GM18505 (cell line): ENCODE measurements around the gene PELO.
A peak's percentile ranks its signal among the peaks of the same experiment; 100 is the strongest.

Experiments used
- ATAC-seq: cut with Tn5 transposase; IDR thresholded peaks from one replicate; pipeline ENCODE4 v1.9.1; 2021; ENCODE audit not compliant: unreplicated experiment
- POLR2A ChIP-seq: IDR thresholded peaks from 4 replicates; pipeline ENCODE4 v1.6.1; 2011; ENCODE audit warnings: borderline replicate concordance; ENCODE audit not compliant: insufficient read depth, insufficient read length; ENCODE audit errors: extremely low read depth

PELO gene

DNA sequence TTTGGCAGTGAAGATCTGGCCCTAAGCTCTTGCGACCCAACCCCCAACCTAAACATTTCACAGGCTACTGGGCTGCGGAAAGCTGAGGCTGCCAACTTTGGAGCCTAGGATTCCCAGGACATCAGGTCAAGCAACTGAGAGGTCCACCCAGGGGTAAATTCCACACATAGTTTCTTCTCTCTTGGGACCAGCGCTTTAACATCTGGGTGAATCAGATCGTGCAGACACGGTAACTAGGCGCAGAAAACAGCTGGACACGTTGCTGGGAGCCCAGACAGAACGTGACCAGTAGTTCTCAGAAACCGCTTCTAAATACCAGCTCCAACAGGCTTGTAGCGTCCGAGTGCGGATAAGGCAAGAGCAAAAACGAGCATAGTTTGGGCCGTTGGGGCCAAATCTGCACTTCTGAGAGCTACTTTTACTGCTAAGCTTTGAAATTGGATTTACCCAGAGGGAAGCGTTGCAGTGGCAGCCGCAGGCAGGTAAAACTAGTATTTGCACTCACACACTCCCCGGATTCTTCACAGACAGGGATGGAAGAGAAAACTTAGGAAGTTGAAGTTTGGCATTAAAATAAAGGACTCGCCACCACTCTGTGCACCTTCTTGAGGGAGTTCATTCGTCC lies 11.8 kb downstream of the PELO start:
- peak; percentile 20 for ATAC-seq

DNA sequence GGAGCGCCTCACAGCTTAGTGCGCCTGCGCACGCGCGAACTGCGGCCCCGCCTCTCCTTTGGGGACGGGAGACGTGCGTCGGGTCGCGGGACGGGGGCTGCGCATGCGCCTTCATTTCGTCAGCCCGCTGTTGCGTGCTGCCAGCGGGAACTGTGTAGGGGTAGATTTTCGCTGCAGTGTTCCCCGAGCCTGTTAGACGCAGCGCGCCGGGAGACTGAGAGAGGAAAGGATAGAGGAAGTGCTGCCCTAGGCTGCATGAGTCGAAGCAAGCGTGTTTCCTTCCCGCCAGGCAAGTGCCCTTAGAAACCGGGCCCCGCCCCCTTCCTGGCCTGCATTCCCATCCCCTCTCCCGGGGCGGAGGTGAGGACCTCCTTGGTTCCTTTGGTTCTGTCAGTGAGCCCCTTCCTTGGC lies 12.3 kb downstream of the PELO start:
- peak; percentile 86 for ATAC-seq

More for the DNA sequence above, 11.8 kb downstream of the PELO start:
- no peak for TF ChIP-seq POLR2A

DNA sequence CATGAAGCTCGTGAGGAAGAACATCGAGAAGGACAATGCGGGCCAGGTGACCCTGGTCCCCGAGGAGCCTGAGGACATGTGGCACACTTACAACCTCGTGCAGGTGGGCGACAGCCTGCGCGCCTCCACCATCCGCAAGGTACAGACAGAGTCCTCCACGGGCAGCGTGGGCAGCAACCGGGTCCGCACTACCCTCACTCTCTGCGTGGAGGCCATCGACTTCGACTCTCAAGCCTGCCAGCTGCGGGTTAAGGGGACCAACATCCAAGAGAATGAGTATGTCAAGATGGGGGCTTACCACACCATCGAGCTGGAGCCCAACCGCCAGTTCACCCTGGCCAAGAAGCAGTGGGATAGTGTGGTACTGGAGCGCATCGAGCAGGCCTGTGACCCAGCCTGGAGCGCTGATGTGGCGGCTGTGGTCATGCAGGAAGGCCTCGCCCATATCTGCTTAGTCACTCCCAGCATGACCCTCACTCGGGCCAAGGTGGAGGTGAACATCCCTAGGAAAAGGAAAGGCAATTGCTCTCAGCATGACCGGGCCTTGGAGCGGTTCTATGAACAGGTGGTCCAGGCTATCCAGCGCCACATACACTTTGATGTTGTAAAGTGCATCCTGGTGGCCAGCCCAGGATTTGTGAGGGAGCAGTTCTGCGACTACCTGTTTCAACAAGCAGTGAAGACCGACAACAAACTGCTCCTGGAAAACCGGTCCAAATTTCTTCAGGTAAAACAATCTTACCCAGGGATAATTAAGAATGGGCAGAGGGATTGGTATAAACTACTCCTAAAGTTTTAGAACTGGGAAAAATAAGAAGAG lies 12.9 kb downstream of the PELO start:
- no peak for TF ChIP-seq POLR2A
- peak; percentile 40 for ATAC-seq

More for the DNA sequence above, 12.3 kb downstream of the PELO start:
- peak; percentile 80 for TF ChIP-seq POLR2A

DNA sequence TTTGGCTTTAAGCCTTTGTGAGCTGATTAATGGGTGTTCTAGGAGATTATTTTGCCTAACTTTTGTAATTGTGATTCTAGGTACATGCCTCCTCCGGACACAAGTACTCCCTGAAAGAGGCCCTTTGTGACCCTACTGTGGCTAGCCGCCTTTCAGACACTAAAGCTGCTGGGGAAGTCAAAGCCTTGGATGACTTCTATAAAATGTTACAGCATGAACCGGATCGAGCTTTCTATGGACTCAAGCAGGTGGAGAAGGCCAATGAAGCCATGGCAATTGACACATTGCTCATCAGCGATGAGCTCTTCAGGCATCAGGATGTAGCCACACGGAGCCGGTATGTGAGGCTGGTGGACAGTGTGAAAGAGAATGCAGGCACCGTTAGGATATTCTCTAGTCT lies 13.6 kb downstream of the PELO start:
- no peak for TF ChIP-seq POLR2A

DNA sequence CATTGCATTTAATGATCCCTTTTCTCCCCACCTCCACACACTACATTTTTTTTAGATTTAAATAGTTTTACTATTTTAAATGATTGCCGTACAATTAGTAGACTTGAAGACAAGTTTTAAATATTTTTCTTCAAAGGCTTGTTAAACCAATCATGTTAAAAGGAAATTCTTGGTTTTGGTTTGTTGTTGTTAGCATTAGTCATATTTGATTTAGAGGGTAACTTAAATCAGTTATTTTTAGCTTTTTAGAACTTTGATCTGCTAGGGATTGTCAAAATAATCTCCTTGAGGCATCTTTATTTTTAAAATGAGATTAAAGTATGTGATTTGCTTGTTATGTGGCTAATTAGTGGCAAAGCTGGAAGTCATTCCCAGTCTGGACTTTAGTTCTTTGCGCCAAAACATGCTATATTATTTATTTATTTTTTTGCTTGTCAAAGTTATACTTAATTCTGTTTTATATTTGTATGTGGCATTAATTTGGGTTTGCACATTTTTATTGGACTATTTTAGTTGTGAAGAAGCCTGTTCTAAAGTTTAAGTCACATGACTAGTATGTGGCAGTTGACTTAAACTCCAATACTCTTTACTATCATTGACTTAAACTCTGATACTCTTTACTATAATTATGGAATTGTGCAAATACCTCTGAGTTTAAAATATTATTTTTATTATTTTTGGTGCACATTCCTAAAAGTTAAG lies 14.7 kb downstream of the PELO start:
- no peak for ATAC-seq
- no peak for TF ChIP-seq POLR2A

More for the DNA sequence above, 13.6 kb downstream of the PELO start:
- ATAC-seq, result no peak

DNA sequence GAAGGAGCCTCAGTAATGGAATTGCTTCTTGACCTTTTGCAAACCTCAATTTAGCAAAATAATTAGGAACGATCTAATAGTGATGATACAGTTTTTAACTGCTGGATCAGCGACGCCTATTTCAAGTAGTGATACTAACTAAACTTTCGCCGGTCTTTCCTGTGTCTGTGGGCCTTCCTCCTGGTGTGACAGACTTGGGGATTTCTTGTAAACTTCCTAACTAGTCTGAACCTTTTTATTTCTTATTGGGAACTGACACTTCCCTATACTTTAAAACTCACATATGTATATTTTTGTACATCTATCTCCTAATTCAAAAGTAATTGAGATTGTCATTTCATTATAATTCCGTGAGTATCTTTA lies 15.2 kb downstream of the PELO start:
- no peak for ATAC-seq
- no peak for TF ChIP-seq POLR2A

DNA sequence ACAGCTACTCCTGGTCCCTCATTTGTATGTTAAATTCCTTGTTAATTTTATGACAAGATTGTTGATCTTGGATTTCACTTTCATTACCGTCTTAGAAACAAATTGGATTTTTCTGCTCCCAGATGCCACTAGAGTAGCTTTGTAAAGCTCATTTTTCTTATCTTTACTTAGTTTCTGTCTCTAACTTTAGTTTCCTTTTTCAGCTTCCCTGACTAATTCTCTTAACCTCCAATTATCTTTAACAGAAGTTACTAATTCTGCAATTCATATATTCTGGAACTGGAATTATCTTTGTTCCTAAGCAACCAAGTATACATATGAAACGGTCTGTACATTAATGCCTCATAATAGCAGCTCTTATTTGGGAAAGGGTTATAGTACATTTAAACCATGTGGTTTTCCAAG lies 16.7 kb downstream of the PELO start:
- no peak for TF ChIP-seq POLR2A
- no peak for ATAC-seq

DNA sequence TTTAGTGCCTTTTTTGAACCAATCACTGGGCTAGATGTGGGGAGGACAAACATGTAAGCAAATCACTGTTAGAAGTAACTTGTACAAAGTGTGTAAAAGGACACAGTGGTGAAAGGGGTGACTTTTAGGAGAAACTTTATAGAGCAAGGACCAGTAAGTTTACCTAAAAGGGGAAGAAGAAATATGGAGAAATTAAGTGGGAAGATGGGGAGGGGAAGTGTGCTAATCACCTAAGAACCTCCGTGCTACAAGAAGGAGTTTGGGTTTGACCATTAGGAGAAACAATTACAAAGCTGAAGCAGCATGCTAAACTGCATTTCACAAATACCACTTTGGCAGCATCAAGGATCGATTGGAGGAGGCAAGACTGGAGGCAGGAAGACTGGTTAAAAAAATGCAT lies 17.3 kb downstream of the PELO start:
- no peak for TF ChIP-seq POLR2A
- ATAC-seq, result no peak

DNA sequence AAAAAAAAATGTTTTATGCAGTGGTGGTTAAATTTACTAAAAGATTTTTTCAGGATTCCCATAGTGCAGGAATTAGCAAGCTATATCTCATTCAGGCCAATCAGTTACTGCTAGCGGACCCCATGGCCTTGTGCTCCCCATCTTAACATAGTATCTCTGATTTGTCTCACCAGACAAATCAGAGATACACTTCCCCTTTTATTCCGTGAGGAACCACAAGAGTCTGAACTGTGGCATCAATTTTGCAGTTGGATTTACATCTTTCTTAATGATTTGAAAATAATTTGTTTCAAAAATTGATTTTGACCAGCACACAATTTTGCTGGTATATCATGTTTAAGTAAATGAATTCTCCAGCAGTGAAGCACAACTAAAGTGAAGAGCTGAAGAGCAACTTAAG lies 17.9 kb downstream of the PELO start:
- no peak for TF ChIP-seq POLR2A
- no peak for ATAC-seq

DNA sequence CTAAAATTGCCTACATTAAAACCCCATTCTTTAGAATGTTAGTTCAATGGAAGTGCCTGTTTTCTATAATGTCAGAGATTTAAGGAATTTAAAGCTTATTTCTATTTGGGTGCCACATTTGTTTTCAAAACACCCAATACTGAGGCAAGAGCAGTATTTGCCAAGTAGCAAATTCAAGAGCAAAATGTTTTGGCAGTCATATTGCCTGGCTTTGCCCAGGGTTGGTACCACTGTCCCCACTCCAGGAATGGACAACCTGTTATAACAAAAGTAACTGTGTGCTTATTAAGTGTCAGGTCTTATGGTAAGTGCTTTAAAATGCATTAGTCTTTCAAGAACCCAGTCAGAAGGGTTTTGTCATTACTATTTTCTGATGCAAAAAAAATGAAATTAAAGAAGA lies 19.3 kb downstream of the PELO start:
- ATAC-seq, result no peak
- no peak for TF ChIP-seq POLR2A

DNA sequence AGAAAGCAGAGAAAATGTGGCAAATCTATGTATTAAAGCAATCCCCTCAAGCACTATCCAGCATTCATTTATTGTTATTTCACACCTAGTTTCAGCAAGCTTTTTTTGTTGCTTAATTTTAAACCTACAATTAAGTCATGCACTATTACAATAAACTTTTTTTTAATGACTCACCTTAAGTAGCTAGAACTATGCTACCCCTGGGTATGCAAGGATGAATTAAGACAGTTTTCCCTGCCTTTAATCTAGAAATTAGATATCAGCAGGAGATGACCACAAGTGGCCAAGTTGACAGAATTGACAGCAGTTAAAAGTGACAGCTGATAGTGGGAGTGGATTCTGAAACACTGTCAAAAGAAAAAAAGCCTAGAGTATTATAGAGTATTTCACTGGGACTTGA lies 20.0 kb downstream of the PELO start:
- no peak for ATAC-seq
- TF ChIP-seq POLR2A, result no peak

DNA sequence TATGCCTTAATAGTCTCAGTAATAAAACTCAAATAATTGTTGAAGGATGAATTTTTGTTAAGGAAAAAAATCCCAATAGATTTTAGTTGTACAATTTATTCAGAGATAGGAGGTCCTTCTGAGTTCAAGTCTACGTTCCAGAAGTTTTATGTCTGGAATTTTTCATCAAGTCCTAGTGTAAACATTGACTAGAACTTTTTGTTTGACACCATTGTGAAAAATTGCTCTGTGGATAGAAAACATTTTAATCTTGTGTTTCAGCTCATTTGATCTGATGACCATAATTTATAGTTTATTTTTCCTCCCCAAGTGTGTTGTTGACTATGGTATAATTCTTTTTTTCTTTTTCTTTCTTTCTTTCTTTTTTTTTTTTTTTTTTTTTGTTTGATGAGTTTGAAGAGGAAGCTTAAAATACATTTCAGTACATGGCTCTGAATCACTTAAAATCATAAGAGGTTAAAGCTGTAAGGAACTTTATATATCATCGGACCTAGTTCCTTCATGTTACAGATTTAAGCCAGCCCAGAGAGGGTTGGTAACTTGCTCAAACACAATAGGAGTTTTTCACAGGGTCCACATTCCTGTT lies 20.7 kb downstream of the PELO start:
- no peak for ATAC-seq
- TF ChIP-seq POLR2A, result no peak

DNA sequence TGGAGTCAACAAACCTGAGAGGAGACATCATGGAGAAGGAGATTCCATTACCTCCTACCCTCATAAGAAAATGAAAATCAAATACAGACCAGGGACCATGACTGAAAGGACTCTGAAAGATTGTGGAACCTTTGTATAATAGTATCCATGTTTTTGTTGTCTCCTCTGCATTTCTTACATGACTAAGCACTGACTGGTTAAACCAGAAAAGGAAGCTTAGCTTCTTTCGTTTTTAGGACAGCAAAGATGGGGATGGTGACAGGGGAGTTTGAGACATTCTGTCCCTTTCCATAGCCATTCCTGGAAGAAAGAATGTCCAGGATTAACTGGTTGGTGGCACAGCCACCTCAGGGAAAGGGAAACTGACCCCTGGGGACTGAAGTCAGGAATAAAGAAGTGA lies 22.2 kb downstream of the PELO start:
- no peak for ATAC-seq
- TF ChIP-seq POLR2A, result no peak
